GM13977 (cell line): Measurements from ENCODE around the gene USP11.
"Not testable (repeated sequence)": the region's sequence is repeated elsewhere in the genome, so short reads cannot be mapped to it uniquely, and the experiment has no call there.

ENCODE experiments used
- DNase-seq: peaks from one replicate; pipeline ENCODE4 v3.0.0; 2012; ENCODE audit warnings: low spot score
- CTCF ChIP-seq: IDR thresholded peaks from 2 replicates; pipeline ENCODE4 v1.5.1; 2012; ENCODE audit warnings: mild to moderate bottlenecking, control low read depth; ENCODE audit not compliant: insufficient read depth; ENCODE audit errors: extremely low read depth, missing control alignments
- in situ Hi-C: fragments of 300-500 bp; cut with MboI; formaldehyde crosslinking; loops from one replicate; pipeline ENCODE4 v1.12.0; 2022; ENCODE audit warnings: low sequenced_read_pairs, low pct_unique_long_range_greater_than_20kb, mixed read lengths, inconsistent platforms; ENCODE audit not compliant: unreplicated experiment

USP11 gene

DNA sequence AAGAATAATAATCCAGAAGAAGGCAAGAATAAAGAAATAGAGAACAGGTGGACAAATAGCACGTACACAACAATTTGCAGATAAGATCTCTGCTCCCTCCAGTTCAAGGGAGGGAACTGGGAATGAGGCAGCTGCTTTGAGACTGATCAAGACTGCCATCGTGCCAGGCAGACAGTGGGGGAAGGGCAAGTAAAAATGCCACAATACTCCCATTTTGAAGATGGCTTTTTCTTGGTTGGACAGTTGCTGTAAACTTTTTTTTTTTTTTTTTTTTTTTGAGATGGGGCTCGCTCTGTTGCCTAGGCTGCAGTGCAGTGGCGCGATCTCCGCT is 17.2 kb downstream of the USP11 start:
- in situ Hi-C loops: no loop called here
- no peak for DNase-seq
- no peak for TF ChIP-seq CTCF

- in situ Hi-C loops, DNase-seq: not testable (repeated sequence)
These were observed 24.8 kb downstream of the USP11 start for GRCh38 chrX:47257620-47258019.

- in situ Hi-C loops: no loop called here
- DNase-seq: no peak
- TF ChIP-seq CTCF: no peak
These were observed 31.8 kb downstream of the USP11 start for GRCh38 chrX:47264483-47265173.

DNA sequence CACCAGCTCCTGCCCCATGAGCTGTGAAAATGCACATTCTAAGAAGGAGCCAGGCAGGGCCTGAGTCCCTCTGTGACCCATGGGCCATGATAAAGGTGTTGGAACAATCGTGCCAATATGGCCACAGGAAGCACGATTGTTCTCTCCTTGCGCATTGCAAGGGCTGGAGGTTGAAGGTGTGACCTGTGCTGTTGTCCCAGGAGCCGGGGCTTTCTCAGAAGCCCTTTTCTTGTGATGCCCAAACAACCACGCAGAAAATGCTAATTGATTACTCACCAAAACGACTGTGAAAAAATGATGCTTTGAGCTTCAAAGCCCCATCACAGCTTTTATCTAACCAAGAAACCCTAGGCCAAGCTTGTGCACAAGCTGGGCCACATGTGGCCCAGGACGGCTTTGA is 33.8 kb downstream of the USP11 start:
- DNase-seq: no peak
- TF ChIP-seq CTCF: no peak
- in situ Hi-C loops: no loop called here

DNA sequence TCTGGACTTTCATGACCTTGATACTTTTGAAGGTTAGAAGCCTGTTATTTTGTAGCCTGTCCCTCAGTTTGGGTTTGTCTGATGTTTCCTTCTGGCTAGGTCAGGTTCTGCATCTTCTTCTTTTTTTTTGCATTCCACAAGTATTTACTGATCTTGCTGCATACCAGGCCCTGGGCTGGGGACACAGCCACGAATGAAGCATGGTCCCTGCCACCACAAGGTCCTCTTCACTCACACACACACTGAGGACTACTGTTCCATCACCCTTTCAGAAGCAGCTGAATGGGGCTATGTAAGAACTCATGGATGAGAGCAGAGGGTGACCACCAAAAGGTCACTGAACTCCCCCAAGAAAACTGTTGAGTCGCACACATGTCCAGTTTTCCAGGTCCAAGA is 39.2 kb downstream of the USP11 start:
- no peak for DNase-seq
- in situ Hi-C loops: no loop called here
- TF ChIP-seq CTCF: no peak

DNA sequence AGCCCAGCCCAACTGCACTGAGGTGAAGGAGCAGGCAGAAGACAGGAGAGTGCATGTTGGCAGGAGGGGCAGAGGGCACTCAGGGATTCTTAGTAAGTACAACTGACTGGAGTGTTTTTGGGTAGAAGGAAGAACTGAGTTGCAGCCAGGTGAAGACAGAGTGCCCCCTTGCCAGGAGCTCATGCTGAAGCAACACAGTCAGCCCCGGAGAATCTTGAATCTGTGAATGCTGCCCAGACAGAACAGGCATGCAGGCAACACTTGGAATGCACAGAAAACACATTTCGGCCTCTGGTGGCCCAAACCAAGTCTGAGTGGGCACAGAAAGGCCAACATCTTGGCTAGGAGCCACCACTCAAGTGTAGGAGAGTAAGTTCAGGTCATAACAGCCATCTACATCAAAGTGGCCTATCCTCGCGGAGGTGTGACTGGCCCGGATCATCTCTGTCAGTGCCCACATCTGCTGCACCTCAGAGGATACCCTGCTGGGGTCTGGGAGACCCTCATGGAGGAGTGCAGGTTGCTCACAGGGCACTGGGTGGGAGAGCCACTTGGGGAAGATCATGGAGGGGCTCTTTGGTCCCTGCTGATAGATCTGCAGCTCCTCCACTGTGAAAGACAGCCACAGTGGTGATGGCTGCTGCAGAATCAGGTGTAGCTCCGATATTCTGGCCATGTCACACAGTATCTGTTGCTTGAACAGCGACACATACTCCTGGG is 40.4 kb downstream of the USP11 start:
- TF ChIP-seq CTCF: no peak
- no peak for DNase-seq
- in situ Hi-C loops: no loop called here

DNA sequence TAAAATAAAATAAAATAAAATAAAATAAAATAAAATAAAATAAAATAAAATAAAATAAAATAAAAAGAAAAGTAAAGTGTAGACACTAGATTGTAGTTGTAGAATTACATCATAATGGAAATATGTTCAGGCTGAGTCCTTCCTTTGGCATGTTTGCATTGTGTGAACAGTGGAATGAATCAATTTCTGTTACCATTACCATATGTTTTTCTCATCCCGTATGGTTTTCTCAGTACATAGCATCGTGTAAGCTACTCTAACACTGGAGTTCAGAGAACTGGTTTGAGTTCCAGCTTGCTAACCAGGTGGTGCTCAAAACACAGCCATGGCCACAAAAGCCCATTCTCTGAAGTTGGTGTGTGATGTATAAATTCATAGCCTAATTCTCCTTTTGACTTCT is 45.9 kb downstream of the USP11 start:
- no peak for TF ChIP-seq CTCF
- in situ Hi-C loops: no loop called here
- DNase-seq: no peak
